GM18873 (cell line): ENCODE results near the gene HBG2.
A peak's percentile ranks its signal among the peaks of the same experiment; 100 is the strongest.
"Not testable (repeated sequence)": the region's sequence is repeated elsewhere in the genome, so short reads cannot be mapped to it uniquely, and the experiment has no call there.

Experiments used
- ATAC-seq: cut with Tn5 transposase; IDR thresholded peaks from one replicate; pipeline ENCODE4 v1.9.1; 2021; ENCODE audit warnings: mild to moderate bottlenecking, moderate library complexity, moderate number of reproducible peaks; ENCODE audit not compliant: unreplicated experiment, low FRiP score

The HBG2 gene

DNA sequence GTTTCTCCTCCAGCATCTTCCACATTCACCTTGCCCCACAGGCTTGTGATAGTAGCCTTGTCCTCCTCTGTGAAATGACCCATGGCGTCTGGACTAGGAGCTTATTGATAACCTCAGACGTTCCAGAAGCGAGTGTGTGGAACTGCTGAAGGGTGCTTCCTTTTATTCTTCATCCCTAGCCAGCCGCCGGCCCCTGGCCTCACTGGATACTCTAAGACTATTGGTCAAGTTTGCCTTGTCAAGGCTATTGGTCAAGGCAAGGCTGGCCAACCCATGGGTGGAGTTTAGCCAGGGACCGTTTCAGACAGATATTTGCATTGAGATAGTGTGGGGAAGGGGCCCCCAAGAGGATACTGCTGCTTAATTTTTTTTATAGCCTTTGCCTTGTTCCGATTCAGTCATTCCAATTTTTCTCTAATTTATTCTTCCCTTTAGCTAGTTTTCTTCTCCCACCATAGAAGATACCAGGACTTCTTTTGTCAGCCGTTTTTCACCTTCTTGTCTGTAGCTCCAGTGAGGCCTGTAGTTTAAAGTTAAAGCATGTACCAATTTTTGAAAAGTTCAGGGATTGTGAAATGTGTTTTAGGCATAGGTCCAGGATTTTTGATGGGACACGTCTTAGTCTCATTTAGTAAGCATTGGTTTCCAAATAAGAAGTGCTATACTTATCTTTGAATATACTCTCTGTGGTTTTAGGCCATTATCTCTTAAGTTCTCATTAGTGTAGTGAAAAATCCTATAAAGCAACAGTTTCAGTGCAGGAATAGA lies at the start of gene HBG2:
HBG2 (minus strand) TSS at position 136 of the 768 bp plus-strand sequence; CDS start at position 83, 53 bp downstream.
- ATAC-seq = not testable (repeated sequence)

GRCh38 chr11:5304046-5304445 lies 49.5 kb upstream of the HBG2 start:
- ATAC-seq = no peak

GRCh38 chr11:5303626-5304025 lies 49.0 kb upstream of the HBG2 start:
- ATAC-seq = no peak

DNA sequence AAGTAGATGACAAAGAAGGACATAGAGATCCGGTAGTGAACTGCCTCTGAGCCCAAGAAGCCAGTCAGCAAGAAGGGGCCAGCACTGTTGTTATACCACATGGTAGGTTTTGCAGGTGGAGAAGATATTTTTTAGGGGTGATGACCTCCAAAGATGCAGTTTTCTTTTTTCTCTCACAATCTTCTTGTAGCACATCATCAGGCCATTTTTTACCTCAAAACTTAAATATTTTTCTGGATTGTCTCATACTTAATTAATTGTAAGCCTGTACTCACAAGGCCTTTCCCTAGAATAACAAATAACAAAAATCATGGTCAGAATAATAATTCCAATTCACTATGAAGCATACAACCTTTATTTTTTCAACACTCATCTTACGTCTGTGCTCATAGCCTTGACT lies 47.3 kb upstream of the HBG2 start, which contains the start of gene OR51B4:
OR51B4 (minus strand) TSS at position 101 of the 400 bp plus-strand sequence; CDS start at position 101, 0 bp downstream.
- no peak for ATAC-seq

- ATAC-seq = no peak
Measured at GRCh38 chr11:5300251-5300650, 45.7 kb upstream of the HBG2 start.

DNA sequence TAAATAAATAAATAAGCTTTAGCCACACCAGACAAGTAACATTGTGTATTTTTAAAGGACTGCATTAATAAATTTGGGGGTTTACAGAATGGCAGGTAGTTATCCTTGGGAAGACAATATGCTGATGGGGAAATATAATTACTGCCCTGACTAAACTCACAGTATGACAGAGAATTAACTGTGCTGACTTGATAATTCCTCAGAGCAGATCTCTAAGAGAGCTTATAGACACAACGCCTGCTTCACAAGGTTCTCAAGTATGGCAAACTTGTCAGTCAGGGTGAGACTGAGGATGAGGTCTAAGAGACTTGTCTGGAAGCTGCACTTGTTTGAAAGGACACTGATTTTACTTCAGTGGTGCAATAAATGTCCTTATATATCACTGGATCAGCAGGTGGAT lies 43.9 kb upstream of the HBG2 start:
- ATAC-seq = no peak

DNA sequence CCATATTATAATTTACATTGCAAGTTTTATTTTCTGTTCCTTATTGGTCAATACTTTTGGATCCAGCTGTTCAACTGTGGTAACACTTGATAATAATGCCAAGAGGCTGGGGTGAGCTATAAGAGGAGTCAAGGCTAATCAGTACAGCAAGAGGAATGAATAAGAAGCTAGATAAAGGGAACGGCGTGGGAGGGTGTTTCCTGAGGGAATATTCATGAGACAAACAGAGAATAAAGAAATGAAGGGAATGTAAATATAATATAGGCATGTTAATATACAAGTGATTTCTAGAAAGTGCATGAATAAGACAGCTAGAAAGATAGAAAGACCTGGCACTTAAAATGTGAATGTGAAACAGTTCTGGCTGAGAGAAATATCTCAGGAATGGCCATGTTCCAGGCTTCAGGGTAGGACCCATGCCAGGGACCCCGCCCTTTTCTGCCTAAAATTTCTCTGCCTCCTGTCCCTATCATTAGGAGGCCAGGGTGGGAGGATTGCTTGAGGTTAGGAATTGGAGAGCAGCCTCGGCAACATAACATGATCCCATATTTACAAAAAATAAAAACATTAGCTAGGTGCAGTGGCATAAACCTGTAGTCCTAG lies 43.2 kb upstream of the HBG2 start:
- ATAC-seq = no peak

DNA sequence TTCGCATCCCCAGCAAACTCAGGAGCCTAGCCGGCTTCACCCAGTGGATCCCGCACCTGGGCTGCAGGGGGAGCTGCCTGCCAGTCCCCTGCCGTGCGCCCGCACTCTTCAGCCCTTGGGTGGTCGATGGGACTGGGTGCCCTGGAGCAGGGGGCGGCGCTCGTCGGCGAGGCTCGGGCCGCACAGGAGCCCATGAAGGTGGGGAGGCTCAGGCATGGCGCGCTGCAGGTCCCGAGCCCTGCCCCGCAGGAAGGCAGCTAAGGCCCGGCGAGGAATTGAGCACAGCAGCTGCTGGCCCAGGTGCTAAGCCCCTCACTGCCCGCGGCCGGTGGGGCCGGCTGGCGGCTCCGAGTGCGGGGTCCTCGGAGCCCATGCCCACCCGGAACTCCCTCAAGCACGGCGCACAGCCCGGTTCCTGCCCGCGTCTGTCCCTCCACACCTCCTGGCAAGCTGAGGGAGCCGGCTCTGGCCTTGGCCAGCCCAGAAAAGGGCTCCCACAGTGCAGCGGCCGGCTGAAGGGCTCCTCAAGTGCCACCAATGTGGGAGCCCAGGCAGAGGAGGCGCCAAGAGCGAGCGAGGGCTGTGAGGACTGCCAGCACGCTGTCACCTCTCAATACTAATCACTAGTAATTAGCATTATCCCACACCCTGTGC lies 39.9 kb upstream of the HBG2 start:
- not testable (repeated sequence) for ATAC-seq

- no peak for ATAC-seq
Measured at GRCh38 chr11:5293028-5293427, 38.4 kb upstream of the HBG2 start.

- ATAC-seq = peak; percentile 80
Measured at GRCh38 chr11:5291207-5291838, 36.7 kb upstream of the HBG2 start.

DNA sequence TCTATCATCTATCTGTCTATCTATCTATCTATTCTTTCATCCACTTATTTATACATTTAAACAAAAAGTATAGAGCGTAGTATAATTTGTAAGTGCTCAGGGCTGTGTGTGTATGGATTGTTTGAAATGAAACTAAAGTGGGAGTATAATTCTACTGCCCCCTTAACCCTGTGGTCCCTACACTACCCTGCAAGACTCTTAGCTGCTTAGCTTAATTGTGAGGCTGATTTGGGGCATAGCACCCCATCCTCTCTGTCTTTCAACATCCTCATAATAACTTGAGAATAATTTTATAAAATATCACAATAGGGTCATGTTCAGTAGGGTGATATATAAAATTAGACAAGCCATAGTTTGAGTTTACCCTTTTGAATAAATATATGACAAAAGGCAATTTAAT lies 35.5 kb upstream of the HBG2 start:
- ATAC-seq = no peak

DNA sequence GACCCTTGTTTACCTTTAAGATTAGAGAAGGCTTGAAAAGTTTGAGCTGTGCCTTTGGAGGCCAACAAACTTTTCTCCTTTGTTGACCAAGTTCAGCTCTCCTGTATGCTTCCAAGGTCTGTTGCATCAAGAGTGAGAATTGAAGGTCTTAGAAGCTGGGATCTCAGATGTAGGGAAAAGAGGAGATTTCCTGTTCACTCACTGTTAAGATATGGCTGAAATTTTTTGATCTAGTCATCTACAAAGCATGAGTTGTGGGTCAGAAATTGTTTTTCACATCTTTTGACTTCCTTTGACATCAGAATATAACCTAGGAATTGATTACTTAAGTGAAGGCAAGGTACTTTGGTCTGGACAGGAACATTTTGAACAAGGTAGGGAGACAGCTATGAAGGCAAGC lies 35.1 kb upstream of the HBG2 start:
- no peak for ATAC-seq

GRCh38 chr11:5288906-5289550 lies 34.4 kb upstream of the HBG2 start:
- no peak for ATAC-seq

DNA sequence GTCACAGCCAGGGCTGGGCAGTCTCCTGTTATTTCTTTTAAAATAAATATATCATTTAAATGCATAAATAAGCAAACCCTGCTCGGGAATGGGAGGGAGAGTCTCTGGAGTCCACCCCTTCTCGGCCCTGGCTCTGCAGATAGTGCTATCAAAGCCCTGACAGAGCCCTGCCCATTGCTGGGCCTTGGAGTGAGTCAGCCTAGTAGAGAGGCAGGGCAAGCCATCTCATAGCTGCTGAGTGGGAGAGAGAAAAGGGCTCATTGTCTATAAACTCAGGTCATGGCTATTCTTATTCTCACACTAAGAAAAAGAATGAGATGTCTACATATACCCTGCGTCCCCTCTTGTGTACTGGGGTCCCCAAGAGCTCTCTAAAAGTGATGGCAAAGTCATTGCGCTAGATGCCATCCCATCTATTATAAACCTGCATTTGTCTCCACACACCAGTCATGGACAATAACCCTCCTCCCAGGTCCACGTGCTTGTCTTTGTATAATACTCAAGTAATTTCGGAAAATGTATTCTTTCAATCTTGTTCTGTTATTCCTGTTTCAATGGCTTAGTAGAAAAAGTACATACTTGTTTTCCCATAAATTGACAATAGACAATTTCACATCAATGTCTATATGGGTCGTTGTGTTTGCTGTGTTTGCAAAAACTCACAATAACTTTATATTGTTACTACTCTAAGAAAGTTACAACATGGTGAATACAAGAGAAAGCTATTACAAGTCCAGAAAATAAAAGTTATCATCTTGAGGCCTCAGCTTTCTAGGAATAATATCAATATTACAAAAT lies 33.7 kb upstream of the HBG2 start:
- ATAC-seq = no peak

DNA sequence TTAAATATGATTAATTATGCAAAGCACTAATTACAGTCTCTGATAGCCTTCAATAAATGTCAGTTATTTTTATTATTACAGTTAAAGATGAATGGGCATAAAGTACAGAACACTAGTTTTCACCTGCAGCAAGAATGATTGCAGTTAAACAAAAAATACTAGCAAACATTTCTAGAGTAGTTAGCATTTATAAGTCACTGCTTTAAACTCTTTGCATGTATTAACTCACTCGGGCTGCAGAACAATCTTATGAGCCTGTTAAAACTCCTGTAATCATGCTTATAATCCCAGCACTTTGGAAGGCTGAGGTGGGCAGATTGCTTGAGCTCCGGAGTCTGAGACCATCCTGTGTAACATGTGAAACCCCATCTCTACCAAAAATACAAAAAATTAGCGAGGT lies 32.3 kb upstream of the HBG2 start:
- no peak for ATAC-seq

GRCh38 chr11:5286351-5286750 lies 31.8 kb upstream of the HBG2 start:
- ATAC-seq = no peak

DNA sequence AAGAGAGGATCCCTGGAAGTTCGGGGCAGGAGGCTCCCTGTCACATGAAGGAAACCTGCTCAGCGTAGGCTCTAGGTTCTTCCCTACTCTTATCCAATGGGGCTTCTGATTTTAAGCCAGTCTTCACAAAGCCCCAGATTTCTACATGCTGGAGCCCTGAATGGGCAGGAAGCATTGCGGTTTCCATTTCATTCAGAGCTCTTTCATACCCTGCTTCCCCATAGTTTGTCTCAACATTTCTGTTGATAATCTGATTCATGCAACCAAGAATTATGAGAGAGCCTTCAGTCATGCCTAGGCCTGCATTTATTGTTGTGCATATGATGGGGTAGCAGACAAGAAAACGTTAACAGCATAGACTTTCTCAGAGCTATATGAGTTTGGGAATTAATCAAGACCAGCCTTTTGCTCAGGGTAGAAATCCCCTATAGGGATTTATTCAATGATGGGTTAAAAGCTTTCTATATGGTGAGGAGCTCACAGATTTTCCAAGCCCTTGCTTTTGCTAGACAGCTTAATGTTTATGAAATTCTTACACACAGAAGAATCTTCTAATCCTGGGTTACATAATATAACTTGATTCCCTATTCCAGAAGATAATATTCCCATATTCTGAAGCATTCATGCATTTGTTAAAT lies 31.2 kb upstream of the HBG2 start:
- no peak for ATAC-seq

GRCh38 chr11:5284637-5285036 lies 30.1 kb upstream of the HBG2 start:
- ATAC-seq = no peak

DNA sequence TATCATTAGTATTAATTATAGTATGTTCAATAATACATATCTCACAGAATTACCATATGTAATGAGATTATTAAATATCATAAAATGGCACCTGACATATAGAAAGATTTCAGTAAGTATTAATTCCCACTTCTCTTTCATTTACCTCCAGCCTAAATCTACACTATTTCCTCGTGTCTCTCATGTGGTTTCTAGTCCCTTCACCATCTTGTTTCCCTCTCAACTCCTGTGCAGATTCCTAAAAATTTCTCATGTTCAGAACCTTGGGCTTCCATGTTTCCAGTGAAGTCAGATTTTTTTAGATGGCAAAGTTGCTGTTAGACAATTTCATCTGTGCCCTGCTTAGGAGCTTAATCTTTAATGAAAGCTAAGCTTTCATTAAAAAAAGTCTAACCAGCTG lies 29.3 kb upstream of the HBG2 start:
- no peak for ATAC-seq
